Measurements from ENCODE around the gene SND1.

- TF ChIP-seq CTCF (IDR thresholded peaks at IDR 0.05; ENCODE audit: insufficient read depth, low read length, poor library complexity, severe bottlenecking) (no peak), EZH2phosphoT487 (conservative IDR thresholded peaks at IDR 0.05; ENCODE audit: low read length) (no peak)
Measured at GRCh38 chr7:127769137-127769536, 117.1 kb downstream of the SND1 start.

Measured in SU-DHL-6 (cell line).